Stimulated activated CD4-positive, alpha-beta T cell treated with anti-CD3 and anti-CD28 coated beads, Interleukin-15, amount 100 ng/mL, for 24 hours (primary cell): Measurements from ENCODE around the gene AADAT.
A peak's percentile ranks its signal among the peaks of the same experiment; 100 is the strongest.
"Not testable (repeated sequence)": the region's sequence is repeated elsewhere in the genome, so short reads cannot be mapped to it uniquely, and the experiment has no call there.

Experiments used
- DNase-seq: peaks from one replicate; pipeline ENCODE4 v3.0.0-alpha.2; 2020

AADAT gene

DNA sequence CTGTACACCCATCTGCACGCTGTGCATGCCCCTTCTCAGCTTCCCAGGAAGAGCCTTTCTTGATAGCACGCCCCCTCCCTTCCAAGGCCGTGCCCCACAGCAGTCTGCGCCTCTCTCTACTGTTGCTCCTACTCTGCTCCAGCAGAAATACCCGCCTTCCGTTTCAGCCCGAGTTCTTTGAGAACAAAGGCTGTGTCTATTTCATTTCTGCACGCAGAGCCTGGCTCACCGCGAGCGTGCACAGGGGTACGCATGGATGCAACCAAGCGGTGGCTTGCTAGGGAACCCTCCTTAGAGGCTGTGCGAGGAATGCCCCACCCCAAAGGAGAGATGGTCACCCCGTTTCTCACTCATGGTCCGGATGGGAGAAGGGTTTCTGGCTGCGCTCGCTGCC is 485 bp downstream of the AADAT start:
- no peak for DNase-seq

DNA sequence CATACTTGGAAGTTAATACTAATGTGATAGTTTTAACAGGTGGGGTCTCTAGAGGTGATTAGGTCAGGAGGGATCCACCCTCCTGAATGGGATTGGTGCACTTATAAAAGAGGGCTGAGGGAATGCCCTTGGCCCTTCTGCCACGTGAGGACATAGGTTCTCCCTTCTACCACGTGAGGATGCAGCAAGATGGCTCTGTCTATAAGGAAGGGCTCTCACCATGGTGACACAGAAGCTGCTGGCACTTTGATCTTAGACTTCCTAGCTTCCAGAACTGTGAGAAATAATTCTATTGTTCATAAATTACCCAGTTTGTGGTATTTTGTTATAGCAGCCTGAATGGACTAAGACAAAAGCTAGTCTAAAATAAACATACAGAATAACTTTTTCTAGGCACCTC is 1.0 kb downstream of the AADAT start:
- DNase-seq, result no peak

DNA sequence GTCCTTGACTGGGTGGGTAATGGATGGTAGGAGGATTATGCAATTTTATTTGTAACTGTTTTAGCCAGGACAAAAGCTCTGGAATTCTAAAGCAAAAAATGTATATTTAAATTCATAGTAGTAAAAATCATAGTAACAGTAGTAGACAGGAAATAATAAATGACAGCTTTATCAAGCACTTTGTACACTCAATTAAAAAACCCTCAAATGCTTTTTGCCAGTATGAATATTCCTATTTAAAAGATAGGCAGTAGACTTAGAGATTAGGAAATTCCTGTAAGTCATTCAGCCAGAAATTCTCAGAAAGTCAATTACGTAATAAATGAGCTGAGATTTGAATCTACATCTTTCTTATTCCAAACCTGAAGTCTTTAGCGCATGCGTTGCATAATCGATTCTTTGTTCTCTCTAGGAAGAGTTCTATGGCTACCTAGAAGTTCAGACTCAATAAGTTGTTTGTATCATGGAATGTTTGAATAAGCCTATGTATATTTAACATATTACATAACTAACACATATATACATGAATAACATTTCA is 2.5 kb downstream of the AADAT start:
- DNase-seq, result no peak

DNA sequence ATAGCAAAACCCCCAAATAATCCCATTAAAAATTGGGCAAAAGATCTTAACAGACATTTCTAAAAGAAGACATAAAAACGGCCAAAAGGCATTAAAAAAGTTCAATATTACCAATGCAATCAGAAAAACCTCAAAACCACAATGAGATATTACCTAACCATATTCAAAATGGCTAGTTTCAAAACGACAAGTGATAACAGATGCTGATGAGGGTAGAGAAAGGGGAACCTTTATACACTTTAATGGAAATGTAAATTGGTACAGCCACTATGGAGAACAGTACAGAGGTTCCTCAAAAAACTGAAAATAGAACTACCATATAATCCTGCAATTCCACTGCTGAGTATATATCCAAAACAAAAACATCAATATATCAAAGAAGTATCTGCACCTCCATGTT is 6.2 kb downstream of the AADAT start:
- DNase-seq, result no peak

DNA sequence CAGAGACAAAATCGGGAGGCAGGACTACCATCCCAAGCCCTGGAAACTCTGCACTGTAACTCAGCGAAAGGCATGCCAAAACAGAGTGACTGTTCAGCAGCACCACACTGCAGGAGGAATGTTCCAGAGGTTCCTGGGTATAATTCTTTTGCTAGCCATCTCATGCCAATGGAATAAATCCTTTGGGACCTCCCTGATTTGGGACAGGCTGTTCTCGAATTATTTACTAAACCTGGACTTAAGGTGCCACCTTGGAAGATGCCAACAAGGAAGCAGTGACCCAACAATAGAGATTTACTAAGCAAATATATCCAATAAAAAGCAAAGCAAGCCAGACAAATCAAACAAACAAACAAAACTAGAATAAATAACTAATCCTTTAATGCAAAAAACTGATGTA is 9.3 kb downstream of the AADAT start:
- DNase-seq, result no peak

DNA sequence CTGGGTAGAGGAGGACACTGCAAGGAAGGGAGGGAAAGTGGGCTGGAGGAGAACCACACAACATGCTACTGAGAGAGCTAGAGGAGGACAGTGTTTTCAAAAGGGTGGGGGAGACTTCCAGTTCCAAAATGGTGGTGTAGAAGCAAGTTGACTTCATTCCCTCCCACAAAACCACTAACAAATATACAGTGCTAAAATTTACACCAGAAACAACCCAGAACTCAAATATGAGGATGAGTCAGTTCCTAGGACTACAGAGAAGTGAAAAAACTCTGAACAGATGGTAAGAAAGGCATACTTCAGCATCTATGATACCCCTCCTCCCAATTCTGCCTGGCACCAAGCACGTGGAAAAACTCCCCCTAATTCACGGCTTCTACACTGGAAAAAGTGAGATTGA is 9.8 kb downstream of the AADAT start:
- no peak for DNase-seq

DNA sequence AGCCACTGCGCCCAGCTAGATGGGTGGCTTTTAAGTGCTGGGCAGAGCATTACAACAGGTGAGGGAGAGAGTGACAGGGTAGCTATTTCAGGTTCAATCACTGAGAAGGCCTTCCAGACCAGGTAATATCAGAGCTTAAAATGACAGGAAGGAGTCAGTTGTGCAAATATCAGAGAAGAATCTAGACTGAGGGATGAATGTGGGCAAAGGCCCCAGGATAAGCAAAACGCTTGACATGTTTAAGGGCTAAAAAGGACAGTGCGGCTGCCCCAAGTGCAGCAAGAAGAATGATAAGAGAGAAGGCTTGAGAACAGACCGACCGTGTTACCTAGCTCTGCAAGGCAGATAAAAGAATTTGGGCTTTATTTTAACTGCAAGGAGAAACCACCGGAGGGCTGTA is 18.6 kb downstream of the AADAT start:
- DNase-seq, result no peak

DNA sequence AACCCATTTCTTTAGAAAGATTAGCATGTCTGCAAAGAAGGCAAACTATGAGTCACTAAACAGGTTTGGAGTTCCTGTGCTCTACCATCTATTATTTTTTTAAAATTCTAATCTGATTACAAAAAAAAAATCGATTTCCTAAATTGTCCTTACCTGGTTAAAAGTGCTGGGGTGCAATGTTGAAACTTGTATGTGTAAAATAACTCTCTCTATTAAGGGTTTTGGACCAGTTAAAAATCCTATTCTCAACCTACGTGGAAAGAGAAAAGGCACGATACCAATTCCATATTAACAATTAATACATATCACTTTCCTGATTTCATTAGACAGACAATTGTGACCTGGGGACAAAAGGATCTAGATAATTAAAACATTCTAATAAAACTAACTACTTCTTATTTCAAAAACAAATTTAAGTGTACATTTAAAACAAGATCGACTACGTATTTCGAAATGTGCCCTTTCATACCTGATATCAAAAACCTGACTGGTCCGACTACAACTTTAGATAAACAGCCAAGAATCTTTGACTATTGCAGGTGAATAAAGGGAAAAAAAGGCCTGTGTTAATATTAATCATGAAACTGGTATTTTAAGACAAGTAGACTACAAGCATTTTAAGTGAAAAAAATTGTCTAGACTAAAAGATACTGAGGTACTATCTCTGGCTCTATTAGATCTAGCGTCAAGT is 21.2 kb downstream of the AADAT start:
- DNase-seq, result no peak

DNA sequence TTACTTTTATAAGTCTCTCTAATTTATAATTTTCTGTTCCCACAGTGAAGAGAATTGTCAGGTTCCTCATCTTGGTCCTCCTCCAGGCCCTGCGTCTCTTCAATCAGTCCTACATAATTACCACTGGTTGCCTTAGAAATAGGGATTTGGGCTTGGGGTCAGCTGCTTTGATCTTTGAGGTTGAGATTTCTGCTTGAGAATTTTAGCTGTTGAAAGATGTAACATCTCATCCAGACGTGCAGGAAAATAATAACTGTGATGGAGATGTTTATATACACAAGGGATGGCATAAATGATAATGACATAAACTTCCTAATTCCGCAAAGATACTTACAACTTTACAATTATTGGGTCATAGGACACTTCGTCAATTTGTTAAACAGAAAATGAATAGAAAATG is 30.3 kb downstream of the AADAT start:
- no peak for DNase-seq

DNA sequence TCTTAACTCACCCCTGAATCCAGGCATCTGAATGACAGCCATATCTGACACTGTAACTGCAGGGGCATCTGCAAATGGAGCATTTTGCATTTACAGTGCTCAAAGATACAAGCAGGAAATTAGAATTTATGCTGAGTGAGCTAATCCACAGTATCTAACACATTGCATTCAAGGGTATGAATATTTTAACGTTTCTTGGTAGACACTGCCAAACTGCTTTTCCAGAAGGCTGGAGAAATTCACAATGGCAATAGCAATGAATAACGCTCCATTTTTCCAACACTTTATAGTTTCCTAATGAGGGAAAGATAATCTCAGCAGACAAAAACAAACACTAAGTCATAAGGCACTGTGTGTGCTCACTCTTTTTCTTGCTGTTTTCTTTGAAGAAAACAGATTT is 30.9 kb downstream of the AADAT start:
- DNase-seq, result no peak

DNA sequence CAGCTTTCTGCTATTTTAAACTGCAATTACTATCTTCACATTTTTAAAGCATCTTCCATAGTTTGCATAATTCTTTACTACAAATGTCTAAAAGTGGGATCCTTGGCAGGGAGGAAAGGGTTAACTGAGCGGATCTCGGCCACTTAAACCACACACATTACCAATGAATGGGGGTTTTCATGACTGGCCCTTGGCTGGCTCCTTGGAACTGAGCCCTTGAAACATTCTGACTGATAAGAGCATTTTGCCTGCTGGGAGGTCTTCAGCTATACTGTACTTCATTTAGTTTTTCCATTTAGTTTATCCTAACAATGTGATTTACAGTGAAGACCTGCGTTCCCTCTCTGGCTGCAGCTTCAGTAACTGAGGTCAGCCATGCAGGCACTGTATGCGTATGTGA is 31.9 kb downstream of the AADAT start:
- no peak for DNase-seq

DNA sequence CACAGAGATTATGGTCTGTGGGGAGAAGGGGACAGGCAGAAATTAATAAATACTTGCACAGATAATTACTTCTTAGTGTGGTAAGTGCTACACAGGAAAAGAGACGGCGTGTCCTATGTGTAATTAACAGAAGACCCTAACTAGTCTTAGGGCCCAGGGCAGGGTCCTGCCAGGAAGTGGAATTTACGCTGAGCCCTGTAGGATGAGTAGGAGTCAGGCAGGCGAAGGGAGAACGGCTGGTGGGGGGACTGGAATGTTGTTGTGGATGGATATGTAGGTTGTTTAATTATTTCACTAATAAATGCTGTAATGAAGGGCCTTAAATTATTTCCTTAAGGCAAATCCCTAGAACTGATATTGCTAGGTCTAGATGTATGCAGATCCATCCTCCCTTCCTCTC is 36.8 kb downstream of the AADAT start:
- DNase-seq, result no peak

DNA sequence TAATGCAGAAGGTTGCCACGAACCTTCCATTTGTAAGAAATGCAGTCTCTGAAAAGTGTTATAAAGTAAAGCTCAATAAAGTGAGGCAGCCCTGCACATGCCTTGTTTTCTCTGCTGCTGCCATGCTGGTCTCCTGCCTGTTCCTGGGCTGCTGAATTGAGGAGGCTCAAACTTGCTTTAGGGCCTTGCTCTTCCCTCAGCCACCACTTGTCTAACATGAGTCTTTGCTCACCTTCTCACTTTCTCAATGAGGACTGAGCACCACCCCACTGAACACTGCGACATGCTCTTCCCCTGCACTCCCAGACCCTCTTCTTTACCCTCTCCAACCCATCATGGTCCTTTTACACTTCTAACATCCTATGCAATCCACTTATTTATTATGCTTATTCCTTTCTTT is 38.4 kb downstream of the AADAT start:
- DNase-seq, result no peak

DNA sequence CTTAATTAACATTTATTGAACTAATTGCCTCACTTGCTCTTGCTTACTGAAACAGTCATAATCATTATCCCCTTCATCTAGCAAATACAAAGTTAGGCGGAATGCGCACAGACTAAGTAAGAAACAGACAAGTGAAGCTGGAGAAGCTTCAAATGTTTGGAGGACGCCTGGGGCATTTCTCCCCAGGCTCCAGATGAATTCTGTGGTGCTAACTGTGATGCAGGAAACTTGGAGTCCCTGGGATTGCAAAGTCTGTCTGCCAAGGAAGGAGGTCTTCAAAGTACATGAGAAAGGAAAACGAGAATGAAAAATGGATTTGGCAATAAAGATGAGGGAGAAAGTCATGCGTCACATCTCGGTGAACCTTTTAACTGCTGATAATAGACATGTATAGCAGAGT is 40.0 kb downstream of the AADAT start:
- no peak for DNase-seq

DNA sequence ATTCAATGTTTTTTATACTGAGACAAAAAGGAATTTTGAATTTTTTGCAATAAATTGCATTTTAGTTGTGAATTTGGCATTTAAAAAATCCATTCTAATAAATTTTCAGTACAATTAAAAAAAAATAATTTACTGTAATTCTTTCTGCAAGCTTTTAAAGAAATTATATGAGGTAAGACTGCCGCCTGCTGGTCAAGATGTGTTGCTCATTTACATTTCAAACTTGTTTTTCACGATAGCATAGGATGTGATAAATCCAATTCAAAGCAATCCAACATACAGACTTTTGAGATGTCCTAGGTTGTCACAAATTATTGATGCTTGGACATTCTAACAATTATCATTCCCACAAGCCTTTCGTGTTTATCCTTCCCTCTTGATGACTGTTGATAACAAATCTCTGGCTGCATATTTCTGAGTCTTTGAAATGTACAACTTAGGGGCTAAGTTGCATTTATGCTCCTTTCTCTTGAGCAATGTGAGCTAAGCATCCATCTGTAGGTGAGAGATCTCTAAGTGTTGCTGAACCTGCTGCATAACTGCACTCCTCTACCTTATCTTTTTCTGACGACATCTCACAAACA is 41.9 kb downstream of the AADAT start:
- DNase-seq, result peak; percentile 64

DNA sequence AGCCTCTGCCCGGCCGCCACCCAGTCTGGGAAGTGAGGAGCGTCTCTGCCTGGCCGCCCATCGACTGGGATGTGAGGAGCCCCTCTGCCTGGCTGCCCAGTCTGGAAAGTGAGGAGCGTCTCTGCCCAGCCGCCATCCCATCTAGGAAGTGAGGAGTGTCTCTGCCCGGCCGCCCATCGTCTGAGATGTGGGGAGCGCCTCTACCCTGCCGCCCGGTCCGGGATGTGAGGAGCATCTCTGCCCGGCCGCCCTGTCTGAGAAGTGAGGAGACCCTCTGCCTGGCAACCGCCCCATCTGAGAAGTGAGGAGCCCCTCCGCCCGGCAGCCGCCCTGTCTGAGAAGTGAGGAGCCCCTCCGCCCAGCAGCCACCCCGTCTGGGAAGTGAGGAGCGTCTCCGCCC is 43.6 kb downstream of the AADAT start:
- not testable (repeated sequence) for DNase-seq

DNA sequence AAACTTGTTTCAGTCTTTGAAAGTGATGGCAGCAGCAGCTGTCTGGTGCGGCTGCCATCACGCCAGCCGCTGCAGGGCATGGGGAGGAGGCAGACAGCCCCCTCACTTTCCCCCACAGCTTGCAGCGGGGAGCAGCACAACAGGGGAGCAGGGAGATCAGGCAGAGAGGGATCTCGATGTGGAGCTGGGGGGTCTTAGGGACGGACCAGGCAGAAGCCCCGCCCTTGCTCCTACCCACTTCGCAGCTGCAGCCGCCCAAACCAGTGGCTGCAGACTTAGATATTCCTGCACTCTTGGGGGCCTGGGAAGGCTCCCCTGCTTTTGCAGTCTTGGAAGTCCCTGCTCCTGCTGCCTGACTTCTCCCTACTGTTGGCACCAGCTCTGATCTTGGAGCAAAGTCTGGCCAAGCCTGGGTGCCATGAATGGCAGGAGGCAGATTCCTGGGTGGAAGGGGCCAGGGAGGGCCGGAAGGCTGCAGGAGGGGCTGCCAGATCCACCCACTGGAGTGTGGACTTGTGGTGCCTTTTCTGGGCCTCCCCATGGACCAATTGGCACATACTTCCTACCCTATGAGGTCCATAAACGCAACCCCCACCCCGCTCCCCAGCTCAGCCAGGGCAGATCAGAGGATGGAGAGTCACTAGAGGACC is 49.6 kb downstream of the AADAT start:
- no peak for DNase-seq

DNA sequence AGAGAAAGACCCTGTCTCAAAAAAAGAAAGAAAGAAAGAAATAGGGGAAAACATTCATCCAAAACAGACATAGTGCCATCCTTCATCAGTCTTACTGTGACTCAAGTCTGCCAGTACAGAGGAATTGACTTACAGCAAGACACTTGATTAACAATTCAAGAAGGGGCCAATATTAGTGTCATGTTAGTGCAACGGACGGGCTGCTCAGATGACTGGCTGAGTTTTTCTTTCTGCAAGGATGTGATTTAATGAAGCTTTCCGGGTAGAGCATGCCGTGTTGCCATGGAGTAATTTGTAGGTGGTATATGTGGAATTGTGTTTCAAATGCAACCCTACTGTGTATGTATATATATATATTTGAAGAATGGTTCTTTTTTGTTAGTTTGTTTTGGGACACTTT is 51.0 kb downstream of the AADAT start:
- DNase-seq, result no peak

DNA sequence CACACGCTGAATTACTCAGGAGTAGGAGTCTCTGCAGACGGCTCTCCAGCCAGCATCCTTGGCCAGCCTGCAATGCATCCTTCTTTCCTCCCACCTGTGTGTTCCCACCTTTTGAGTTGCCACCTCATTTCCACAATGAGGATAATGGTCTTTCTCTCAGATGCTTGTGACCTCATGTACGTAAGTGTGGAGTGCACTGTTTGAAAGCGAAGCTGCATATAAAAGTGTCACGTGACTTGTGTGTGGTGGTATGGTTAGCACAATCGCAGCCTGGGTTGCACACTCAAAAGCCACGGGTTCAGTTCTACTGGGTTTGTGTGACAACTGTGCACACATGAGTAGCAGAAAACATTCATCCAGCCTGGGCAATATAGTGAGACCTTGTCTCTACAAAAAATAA is 51.5 kb downstream of the AADAT start:
- no peak for DNase-seq

DNA sequence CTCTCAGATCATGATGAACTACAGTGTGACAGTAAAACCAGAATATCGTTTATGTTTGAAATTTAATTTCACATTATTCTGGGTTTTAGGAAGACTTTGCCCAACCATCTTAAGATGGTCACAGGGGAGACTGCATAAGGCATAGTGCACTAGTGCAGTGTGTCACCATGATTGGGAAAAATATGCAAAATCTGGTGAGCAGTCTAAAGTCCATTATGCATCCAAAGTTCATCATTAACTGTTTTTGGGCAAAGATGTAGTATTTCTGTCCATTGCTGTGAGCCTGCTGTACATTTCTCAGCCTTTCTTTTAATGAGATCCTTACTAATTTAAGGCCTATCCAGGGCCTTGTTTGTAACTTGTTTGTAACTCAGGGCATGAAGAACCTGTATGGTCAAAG is 52.3 kb downstream of the AADAT start:
- no peak for DNase-seq

DNA sequence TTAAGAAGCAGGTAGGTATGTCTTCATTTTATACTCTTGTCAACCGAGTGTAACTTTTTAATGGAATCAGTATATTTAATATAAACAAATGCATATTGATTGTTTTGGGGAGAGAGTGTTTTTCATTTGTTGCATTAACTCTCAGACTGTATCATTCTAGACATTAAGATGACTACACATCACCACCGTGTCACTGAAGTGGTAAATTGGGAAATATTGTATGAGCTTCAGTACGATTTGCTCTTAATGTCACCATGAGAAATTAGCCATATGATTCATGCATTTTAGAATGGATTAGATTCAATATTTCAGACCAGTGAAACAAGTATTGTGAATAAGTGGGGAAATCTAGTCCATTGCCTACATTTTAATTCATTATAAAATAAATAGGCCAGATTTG is 53.9 kb downstream of the AADAT start:
- no peak for DNase-seq

DNA sequence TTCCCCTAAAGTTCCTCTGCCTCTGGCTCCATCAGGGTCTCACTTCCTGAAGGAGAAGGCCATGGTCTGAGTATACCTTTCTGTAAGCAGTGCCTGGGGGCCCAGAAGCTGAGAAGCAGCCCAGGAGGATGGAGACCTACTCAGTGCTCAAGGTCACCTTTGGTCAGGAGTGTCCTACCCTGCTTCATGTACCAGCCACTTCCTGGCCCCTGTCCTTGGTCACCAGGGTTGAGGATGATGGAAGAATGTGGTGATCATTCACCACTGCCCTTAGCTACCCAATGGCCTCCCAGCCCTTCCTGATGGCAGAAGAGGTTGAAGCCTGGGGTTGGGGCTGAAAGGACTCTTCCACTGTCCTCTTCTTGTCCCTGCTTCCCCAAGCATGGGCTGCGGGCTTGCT is 54.5 kb downstream of the AADAT start:
- no peak for DNase-seq

DNA sequence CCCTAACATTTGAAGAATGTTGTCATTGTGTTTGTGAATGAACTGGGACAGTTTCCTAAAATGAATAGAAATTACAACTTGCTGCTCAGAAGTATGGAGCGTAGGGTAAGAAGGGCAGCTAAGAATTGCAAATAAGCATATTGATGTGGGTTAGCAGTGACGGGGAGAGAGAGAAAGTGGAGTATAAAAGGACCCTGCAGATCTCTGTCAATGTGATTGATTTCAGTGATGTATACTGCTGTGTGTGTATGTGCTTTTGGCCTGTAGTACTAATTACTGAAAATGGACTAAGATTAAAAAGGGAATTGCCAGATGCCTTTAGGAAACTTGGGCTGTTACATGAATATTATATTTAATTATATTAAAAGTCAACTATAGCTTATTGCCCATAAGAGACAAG is 55.8 kb downstream of the AADAT start:
- no peak for DNase-seq

DNA sequence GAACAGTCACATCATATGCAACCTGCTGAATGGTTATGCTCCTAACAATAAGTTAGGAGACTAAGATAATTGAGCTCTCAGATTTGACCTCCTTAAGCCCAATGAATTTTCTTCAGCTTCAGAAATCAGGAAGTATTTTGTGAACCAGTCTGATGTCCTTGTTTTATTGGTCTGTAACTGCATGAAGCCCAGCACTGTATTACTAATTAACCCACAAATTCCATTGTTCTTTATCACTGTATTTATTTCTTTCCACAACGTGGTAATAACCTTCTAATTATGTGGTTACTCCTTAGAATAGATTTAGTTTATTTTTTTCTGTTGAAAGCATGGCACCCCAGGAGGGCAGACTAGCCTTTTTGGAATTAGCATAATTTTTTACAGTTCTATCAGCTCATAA is 59.6 kb downstream of the AADAT start:
- no peak for DNase-seq
